Type B pancreatic cell (in vitro differentiated cells): ENCODE measurements around the gene POGLUT3. TPM values are rescaled to one million over a fixed set of nuclear protein-coding genes. Genes with fewer than 3 reads are reported as not detected.

Source experiments
- DNase-seq: peaks from one replicate; pipeline ENCODE4 v3.0.0; 2021; ENCODE audit warnings: mixed read lengths; ENCODE audit not compliant: unreplicated experiment; ENCODE audit errors: extremely low spot score
- H3K27ac Mint-ChIP-seq: 2 replicates; pipeline ENCODE4 v1.8.0; 2021; ENCODE audit warnings: mild to moderate bottlenecking, mixed read lengths
- H3K27me3 Mint-ChIP-seq: 2 replicates; pipeline ENCODE4 v1.8.0; 2021; ENCODE audit warnings: mixed read lengths
- H3K36me3 Mint-ChIP-seq: 2 replicates; pipeline ENCODE4 v1.8.0; 2021; ENCODE audit warnings: mixed read lengths
- H3K4me1 Mint-ChIP-seq: one replicate; pipeline ENCODE4 v1.8.0; 2021; ENCODE audit warnings: mixed read lengths; ENCODE audit not compliant: unreplicated experiment
- H3K4me3 Mint-ChIP-seq: 2 replicates; pipeline ENCODE4 v1.8.0; 2021; ENCODE audit warnings: mild to moderate bottlenecking, mixed read lengths
- H3K9me3 Mint-ChIP-seq: 2 replicates; pipeline ENCODE4 v1.8.0; 2021; ENCODE audit warnings: mixed read lengths
- total RNA-seq: library from RNA; stranded (reverse); gene quantifications from 2 replicates; pipeline ENCODE4 v1.2.1, GENCODE V29; 2021; ENCODE audit warnings: low replicate concordance
- TF ChIP-seq, protein P1 (sequence below): fragments of 200-600 bp; sonication (generic); conservative IDR thresholded peaks from 2 replicates; pipeline ENCODE4 v1.5.0; 2021; ENCODE audit warnings: antibody characterized with exemption, mild to moderate bottlenecking

POGLUT3 gene
- total RNA-seq, 1 donor from 2014 or later, result 23.8 TPM

DNA sequence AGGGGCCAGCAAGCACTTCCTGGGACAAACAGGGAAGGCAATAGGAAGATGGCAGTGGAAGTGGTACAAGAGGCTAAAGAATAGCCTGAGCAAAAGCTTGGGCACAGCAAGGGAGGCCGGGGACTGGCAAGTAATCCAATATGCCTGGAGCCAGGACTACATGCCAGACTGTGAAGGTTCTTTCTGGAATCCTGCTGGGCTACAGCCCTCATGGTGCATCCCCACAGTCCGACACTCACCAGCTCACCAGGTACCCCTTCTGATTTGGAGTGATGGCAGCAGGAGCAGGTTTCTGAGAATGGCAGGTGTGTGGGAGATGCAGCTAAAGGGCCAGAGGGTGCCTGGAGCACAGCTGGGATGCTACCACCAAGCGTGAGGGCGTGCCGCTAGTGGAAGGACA lies 32.2 kb upstream of the POGLUT3 start:
- Mint-ChIP-seq H3K27ac (no peak overlapping the region), H3K9me3 (no peaks in the 10 kb centered on the region), H3K27me3 (no peaks in the 10 kb centered on the region), H3K36me3 (peaks cover 11% of the 10 kb centered on the region), H3K4me3 (no peak overlapping the region), H3K4me1 (peaks cover 3% of the 10 kb centered on the region)
- TF ChIP-seq, protein P1, sequence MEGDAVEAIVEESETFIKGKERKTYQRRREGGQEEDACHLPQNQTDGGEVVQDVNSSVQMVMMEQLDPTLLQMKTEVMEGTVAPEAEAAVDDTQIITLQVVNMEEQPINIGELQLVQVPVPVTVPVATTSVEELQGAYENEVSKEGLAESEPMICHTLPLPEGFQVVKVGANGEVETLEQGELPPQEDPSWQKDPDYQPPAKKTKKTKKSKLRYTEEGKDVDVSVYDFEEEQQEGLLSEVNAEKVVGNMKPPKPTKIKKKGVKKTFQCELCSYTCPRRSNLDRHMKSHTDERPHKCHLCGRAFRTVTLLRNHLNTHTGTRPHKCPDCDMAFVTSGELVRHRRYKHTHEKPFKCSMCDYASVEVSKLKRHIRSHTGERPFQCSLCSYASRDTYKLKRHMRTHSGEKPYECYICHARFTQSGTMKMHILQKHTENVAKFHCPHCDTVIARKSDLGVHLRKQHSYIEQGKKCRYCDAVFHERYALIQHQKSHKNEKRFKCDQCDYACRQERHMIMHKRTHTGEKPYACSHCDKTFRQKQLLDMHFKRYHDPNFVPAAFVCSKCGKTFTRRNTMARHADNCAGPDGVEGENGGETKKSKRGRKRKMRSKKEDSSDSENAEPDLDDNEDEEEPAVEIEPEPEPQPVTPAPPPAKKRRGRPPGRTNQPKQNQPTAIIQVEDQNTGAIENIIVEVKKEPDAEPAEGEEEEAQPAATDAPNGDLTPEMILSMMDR, result no peak
- DNase-seq, result no peak

DNA sequence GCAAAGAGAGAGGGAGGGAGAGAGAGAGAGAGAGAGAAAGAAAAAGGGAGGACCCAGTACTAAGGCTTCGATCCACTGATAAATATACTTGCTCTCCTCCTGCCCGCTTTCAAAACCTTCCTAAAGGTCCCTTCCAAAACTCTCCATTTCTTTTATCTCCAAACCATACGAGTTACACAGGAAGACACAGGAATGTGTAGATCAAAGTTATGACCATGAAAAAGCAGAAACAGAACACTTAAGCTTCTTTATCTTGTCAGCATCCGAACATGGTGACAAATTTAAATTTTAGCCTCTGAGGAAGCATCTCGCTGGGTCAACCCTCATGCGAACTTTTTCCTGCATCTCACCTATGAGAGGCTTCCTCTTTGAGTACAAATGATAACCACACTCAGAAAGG lies 29.2 kb upstream of the POGLUT3 start:
- no peaks in the 10 kb centered on the region for H3K27me3 Mint-ChIP-seq
- TF ChIP-seq, protein P1, result no peak
- H3K9me3 Mint-ChIP-seq, result no peaks in the 10 kb centered on the region
- peaks cover 4% of the 10 kb centered on the region for H3K4me1 Mint-ChIP-seq
- DNase-seq, result no peak
- H3K36me3 Mint-ChIP-seq, result peaks cover 13% of the 10 kb centered on the region
- H3K4me3 Mint-ChIP-seq, result no peak overlapping the region
- H3K27ac Mint-ChIP-seq, result no peak overlapping the region

DNA sequence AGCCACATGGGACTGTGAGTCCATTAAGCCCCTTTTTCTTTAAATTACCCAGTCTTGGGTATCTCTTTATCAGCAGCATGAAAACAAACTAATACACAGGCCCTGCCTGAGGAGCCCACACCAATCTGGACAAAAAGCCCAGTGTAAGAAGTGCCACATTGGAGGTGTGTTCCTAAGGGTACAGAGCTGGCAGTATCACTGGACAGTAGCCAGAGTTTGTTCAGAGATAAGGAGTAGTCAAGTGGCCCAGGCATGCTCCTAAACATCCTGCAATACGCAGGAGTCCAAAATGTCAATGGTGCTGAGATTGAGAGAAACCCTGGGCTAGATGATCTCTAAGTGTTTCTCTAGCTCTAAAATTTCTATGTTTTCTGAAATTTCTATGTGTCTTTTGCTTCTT lies 27.0 kb upstream of the POGLUT3 start:
- Mint-ChIP-seq H3K36me3 (peaks cover 18% of the 10 kb centered on the region), H3K27me3 (no peaks in the 10 kb centered on the region), H3K4me3 (no peak overlapping the region), H3K9me3 (no peaks in the 10 kb centered on the region), H3K4me1 (peaks cover 4% of the 10 kb centered on the region), H3K27ac (no peak overlapping the region)
- TF ChIP-seq, protein P1, result no peak
- no peak for DNase-seq

DNA sequence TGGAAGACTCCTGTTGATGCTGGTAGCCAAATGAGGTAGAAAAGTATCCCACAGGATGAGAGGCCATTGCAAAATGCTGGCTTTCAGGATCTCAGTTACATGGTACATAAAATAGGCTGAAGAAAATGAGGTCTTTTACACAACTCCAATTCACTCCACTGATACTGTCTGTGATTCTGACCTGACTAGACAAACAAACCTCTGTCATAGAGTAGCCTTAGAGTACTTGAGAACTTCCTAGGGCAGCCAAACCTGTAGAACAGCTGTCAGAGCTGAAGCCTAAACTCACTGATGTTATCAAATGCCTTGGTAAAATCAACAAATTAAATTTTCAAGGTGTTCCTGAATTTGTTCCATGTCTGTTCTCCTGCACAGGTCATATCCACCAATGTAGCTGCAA lies 26.2 kb upstream of the POGLUT3 start:
- Mint-ChIP-seq H3K27me3 (no peaks in the 10 kb centered on the region), H3K36me3 (peaks cover 18% of the 10 kb centered on the region), H3K27ac (peak overlapping the region; percentile 61), H3K9me3 (no peaks in the 10 kb centered on the region), H3K4me1 (peaks cover 4% of the 10 kb centered on the region), H3K4me3 (no peak overlapping the region)
- TF ChIP-seq, protein P1, result no peak
- DNase-seq, result no peak

DNA sequence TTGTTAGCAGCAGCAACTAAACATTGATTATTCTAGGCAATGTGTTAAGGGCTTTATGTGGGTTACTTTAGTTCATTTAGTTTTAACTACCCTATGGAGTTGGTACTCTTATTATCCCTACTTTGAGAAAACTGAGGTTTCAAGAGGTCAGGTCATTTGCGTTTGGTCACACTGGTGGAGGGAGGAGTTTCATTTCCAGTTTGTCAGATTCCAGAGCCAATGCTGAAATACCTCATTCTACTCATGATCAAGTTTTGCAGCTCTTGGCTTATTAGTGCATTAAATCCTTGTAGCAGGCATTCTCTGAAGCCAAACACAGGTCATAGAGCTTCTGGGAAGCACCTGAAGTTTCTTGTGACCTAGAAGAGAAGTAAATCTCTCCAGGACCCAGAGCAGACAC lies 24.1 kb upstream of the POGLUT3 start:
- H3K27ac Mint-ChIP-seq, result no peak overlapping the region

More for the DNA sequence above, 24.1 kb upstream of the POGLUT3 start:
- no peaks in the 10 kb centered on the region for H3K27me3 Mint-ChIP-seq
- H3K4me3 Mint-ChIP-seq, result no peak overlapping the region
- DNase-seq, result no peak
- H3K9me3 Mint-ChIP-seq, result no peaks in the 10 kb centered on the region
- peaks cover 4% of the 10 kb centered on the region for H3K4me1 Mint-ChIP-seq
- TF ChIP-seq, protein P1, result no peak
- H3K36me3 Mint-ChIP-seq, result peaks cover 15% of the 10 kb centered on the region
